Stimulated activated CD4-positive, alpha-beta T cell treated with anti-CD3 and anti-CD28 coated beads, Interleukin-4, amount 100 ng/mL, for 24 hours (primary cell): Measurements from ENCODE around the gene AKAP17A.
"Not testable (repeated sequence)": the region's sequence is repeated elsewhere in the genome, so short reads cannot be mapped to it uniquely, and the experiment has no call there.

Source experiments
- DNase-seq: peaks from one replicate; pipeline ENCODE4 v3.0.0-alpha.2; 2020

Gene AKAP17A

GRCh38 chrX:1609762-1610161 lies 18.4 kb downstream of the AKAP17A start:
- DNase-seq: no peak

- DNase-seq: no peak
Measured at GRCh38 chrX:1610166-1610565, 18.8 kb downstream of the AKAP17A start.

- DNase-seq: no peak
Measured at GRCh38 chrX:1610736-1611135, 19.3 kb downstream of the AKAP17A start.

GRCh38 chrX:1612641-1613286 lies 21.4 kb downstream of the AKAP17A start:
- no peak for DNase-seq

- DNase-seq: no peak
Measured at GRCh38 chrX:1614927-1615326, 23.5 kb downstream of the AKAP17A start, which contains the start of gene ASMT. ASMT (plus strand) TSS chrX:1615059; CDS start chrX:1615200, 141 bp downstream.

GRCh38 chrX:1618689-1619088 lies 27.3 kb downstream of the AKAP17A start:
- DNase-seq: no peak

- no peak for DNase-seq
Measured at GRCh38 chrX:1623691-1624090, 32.3 kb downstream of the AKAP17A start.

- not testable (repeated sequence) for DNase-seq
Measured at GRCh38 chrX:1624158-1624860, 32.9 kb downstream of the AKAP17A start.

- DNase-seq: not testable (repeated sequence)
Measured at GRCh38 chrX:1624861-1625215, 33.4 kb downstream of the AKAP17A start.

GRCh38 chrX:1629244-1629643 lies 37.8 kb downstream of the AKAP17A start:
- DNase-seq: no peak

GRCh38 chrX:1646009-1646408 lies 54.6 kb downstream of the AKAP17A start:
- DNase-seq: no peak

- no peak for DNase-seq
Measured at GRCh38 chrX:1649621-1650020, 58.2 kb downstream of the AKAP17A start.
